HEK293 (cell line): Measurements from ENCODE around the gene COL24A1.

Experiments used
- CTCF ChIA-PET: fragments of 350-600 bp; formaldehyde crosslinking; extraction: SDS; loops from one replicate; lab custom pipeline; 2021; ENCODE audit warnings: antibody characterized with exemption; lab: Yijun Ruan, JAX
- POLR2A ChIA-PET: fragments of 300-600 bp; formaldehyde crosslinking; extraction: SDS; loops from one replicate; lab custom pipeline; 2020; ENCODE audit warnings: antibody characterized with exemption, inconsistent platforms; lab: Yijun Ruan, JAX
- H3K27ac ChIP-seq: fragments of 200-500 bp; sonication (Bioruptor generic); 2 replicates; pipeline ENCODE4 v1.5.1; 2014; ENCODE audit warnings: low read depth, low read length, control low read depth, inconsistent platforms; ENCODE audit errors: extremely low read depth
- H3K36me3 ChIP-seq, 2 experiments: fragments of 200-500 bp in 1 of 2; sonication (Bioruptor generic) in 1 of 2; 1 replicate in 1 of 2; 2 replicates in 1 of 2; pipeline ENCODE4 v1.5.1; 2014 to 2017; ENCODE audit warnings: inconsistent platforms in 2 of 2, low read length in 2 of 2; ENCODE audit not compliant: control insufficient read depth in 2 of 2, insufficient read depth in 1 of 2
- H3K4me1 ChIP-seq: fragments of 200-500 bp; sonication (Bioruptor generic); 2 replicates; pipeline ENCODE4 v1.5.1; 2014; ENCODE audit warnings: mild to moderate bottlenecking, low read length, inconsistent platforms; ENCODE audit not compliant: control insufficient read depth, insufficient read depth
- H3K4me3 ChIP-seq: 2 replicates; pipeline ENCODE4 v1.5.1; 2011; ENCODE audit warnings: low read depth, mild to moderate bottlenecking, control low read depth, low read length, moderate library complexity
- H3K9me3 ChIP-seq: fragments of 200-500 bp; sonication (Bioruptor generic); 2 replicates; pipeline ENCODE4 v1.5.1; 2014; ENCODE audit warnings: low read depth, low read length, inconsistent platforms; ENCODE audit not compliant: control insufficient read depth, insufficient read depth
- GLI2 ChIP-seq: fragments of 450-650 bp; formaldehyde crosslinking; IDR thresholded peaks from 2 replicates; pipeline ENCODE4; 2017; ENCODE audit warnings: missing biosample characterization, missing genetic modification characterization, low read depth, borderline replicate concordance
- SCRT1 ChIP-seq: fragments of 450-650 bp; formaldehyde crosslinking; IDR thresholded peaks from 2 replicates; pipeline ENCODE4 v1.5.1; 2016; ENCODE audit warnings: missing biosample characterization, missing genetic modification characterization, borderline replicate concordance
- TRIM28 ChIP-seq: IDR thresholded peaks from 2 replicates; pipeline ENCODE4 v1.6.1; 2011; ENCODE audit warnings: low read length, control low read depth, borderline replicate concordance
- WT1 ChIP-seq: fragments of 450-650 bp; formaldehyde crosslinking; IDR thresholded peaks from 2 replicates; pipeline ENCODE4 v1.5.1; 2016; ENCODE audit warnings: missing biosample characterization, missing genetic modification characterization
- ZNF10 ChIP-seq: fragments of 450-650 bp; formaldehyde crosslinking; IDR thresholded peaks from 2 replicates; pipeline ENCODE4 v1.5.1; 2017; ENCODE audit warnings: missing biosample characterization, missing genetic modification characterization
- ZNF114 ChIP-seq: fragments of 450-650 bp; formaldehyde crosslinking; IDR thresholded peaks from 2 replicates; pipeline ENCODE4 v1.5.0; 2017; ENCODE audit warnings: missing biosample characterization, missing genetic modification characterization
- ZNF174 ChIP-seq: fragments of 450-650 bp; formaldehyde crosslinking; IDR thresholded peaks from 2 replicates; pipeline ENCODE4 v1.5.0; 2017; ENCODE audit warnings: missing biosample characterization, mild to moderate bottlenecking, missing genetic modification characterization
- ZNF2 ChIP-seq: fragments of 450-650 bp; formaldehyde crosslinking; IDR thresholded peaks from 2 replicates; pipeline ENCODE4 v1.5.1; 2016; ENCODE audit warnings: missing biosample characterization, missing genetic modification characterization
- ZNF214 ChIP-seq: fragments of 450-650 bp; formaldehyde crosslinking; IDR thresholded peaks from 2 replicates; pipeline ENCODE4 v1.5.1; 2017; ENCODE audit warnings: missing biosample characterization, mild to moderate bottlenecking, missing genetic modification characterization, borderline replicate concordance
- ZNF223 ChIP-seq: fragments of 450-650 bp; formaldehyde crosslinking; IDR thresholded peaks from 2 replicates; pipeline ENCODE4 v1.5.1; 2016; ENCODE audit warnings: missing biosample characterization, missing genetic modification characterization
- ZNF239 ChIP-seq: fragments of 450-650 bp; formaldehyde crosslinking; IDR thresholded peaks from 2 replicates; pipeline ENCODE4 v1.5.1; 2016; ENCODE audit warnings: missing biosample characterization, missing genetic modification characterization
- ZNF335 ChIP-seq: fragments of 450-650 bp; formaldehyde crosslinking; conservative IDR thresholded peaks from 2 replicates; pipeline ENCODE4 v1.5.1; 2016; ENCODE audit warnings: missing biosample characterization, missing genetic modification characterization
- ZNF350 ChIP-seq: fragments of 450-650 bp; formaldehyde crosslinking; IDR thresholded peaks from 2 replicates; pipeline ENCODE4 v1.5.0; 2017; ENCODE audit warnings: missing biosample characterization, mild to moderate bottlenecking, missing genetic modification characterization
- ZNF48 ChIP-seq: fragments of 450-650 bp; formaldehyde crosslinking; IDR thresholded peaks from 2 replicates; pipeline ENCODE4 v1.5.1; 2016; ENCODE audit warnings: missing biosample characterization, missing genetic modification characterization
- ZNF521 ChIP-seq: fragments of 450-650 bp; formaldehyde crosslinking; IDR thresholded peaks from 2 replicates; pipeline ENCODE4 v1.5.1; 2017; ENCODE audit warnings: missing biosample characterization, mild to moderate bottlenecking, missing genetic modification characterization
- ZNF558 ChIP-seq: fragments of 450-650 bp; formaldehyde crosslinking; IDR thresholded peaks from 2 replicates; pipeline ENCODE4 v1.5.1; 2016; ENCODE audit warnings: missing biosample characterization, missing genetic modification characterization
- ZNF596 ChIP-seq: fragments of 450-650 bp; IDR thresholded peaks from 2 replicates; pipeline ENCODE4 v1.5.0; 2018; ENCODE audit warnings: missing biosample characterization, mild to moderate bottlenecking, missing genetic modification characterization, moderate library complexity
- ZNF670 ChIP-seq: fragments of 450-650 bp; formaldehyde crosslinking; IDR thresholded peaks from 2 replicates; pipeline ENCODE4 v1.5.1; 2016; ENCODE audit warnings: missing biosample characterization, missing genetic modification characterization, low read depth
- ZNF677 ChIP-seq: fragments of 450-650 bp; IDR thresholded peaks from 2 replicates; pipeline ENCODE4 v1.5.0; 2018; ENCODE audit warnings: missing biosample characterization, mild to moderate bottlenecking, missing genetic modification characterization, moderate library complexity
- ZNF843 ChIP-seq: fragments of 450-650 bp; formaldehyde crosslinking; IDR thresholded peaks from 2 replicates; pipeline ENCODE4 v1.5.1; 2016; ENCODE audit warnings: missing biosample characterization, missing genetic modification characterization
- TF ChIP-seq, protein P1 (sequence below): fragments of 450-650 bp; IDR thresholded peaks from 2 replicates; pipeline ENCODE4 v1.5.1; 2018; ENCODE audit warnings: missing biosample characterization, mild to moderate bottlenecking, missing genetic modification characterization
- TF ChIP-seq, protein P2 (sequence below): fragments of 450-650 bp; formaldehyde crosslinking; IDR thresholded peaks from 2 replicates; pipeline ENCODE4 v1.5.1; 2017; ENCODE audit warnings: missing biosample characterization, missing genetic modification characterization
- TF ChIP-seq, protein P3 (sequence below): fragments of 450-650 bp; formaldehyde crosslinking; IDR thresholded peaks from 2 replicates; pipeline ENCODE4 v1.5.1; 2017; ENCODE audit warnings: missing biosample characterization, missing genetic modification characterization
- TF ChIP-seq, protein P4 (sequence below): fragments of 450-650 bp; formaldehyde crosslinking; IDR thresholded peaks from 2 replicates; pipeline ENCODE4 v1.5.1; 2017; ENCODE audit warnings: missing biosample characterization, missing genetic modification characterization
- TF ChIP-seq, protein P5 (sequence below): fragments of 450-650 bp; formaldehyde crosslinking; IDR thresholded peaks from 2 replicates; pipeline ENCODE4 v1.5.1; 2016; ENCODE audit warnings: missing biosample characterization, missing genetic modification characterization
- TF ChIP-seq, protein P6 (sequence below): fragments of 450-650 bp; formaldehyde crosslinking; IDR thresholded peaks from 2 replicates; pipeline ENCODE4 v1.5.1; 2016; ENCODE audit warnings: missing biosample characterization, missing genetic modification characterization
- TF ChIP-seq, protein P7 (sequence below): fragments of 450-650 bp; formaldehyde crosslinking; IDR thresholded peaks from 2 replicates; pipeline ENCODE4 v1.5.1; 2016; ENCODE audit warnings: missing biosample characterization, missing genetic modification characterization

The COL24A1 gene

DNA sequence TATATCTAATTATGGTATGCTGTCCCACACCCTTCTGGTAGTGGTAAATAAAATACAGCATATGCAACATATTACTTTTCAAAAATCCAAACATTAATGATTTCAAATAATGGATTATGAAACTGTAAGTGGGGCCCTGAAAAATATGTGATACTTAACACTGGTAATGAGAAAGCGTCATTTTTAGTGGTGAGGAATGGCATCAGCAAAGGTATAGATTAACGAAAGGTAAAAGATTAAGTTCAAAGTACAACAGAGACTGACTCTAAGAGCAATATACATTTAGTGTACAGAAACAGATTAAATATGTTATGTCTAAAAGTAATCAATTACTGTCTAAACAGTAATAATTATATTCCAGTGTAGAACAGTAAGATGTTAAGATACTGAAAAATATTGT lies 194.1 kb downstream of the COL24A1 start:
- POLR2A ChIA-PET, result no interaction called here
- Histone ChIP-seq H3K36me3 (no peaks in the 10 kb centered on the region), H3K9me3 (no peaks in the 10 kb centered on the region), H3K27ac (no peak overlapping the region), H3K4me1 (no peaks in the 10 kb centered on the region), H3K4me3 (no peak overlapping the region)
- TF ChIP-seq ZNF48 (tag by site-specific recombination) (no peak), ZNF670 (tag by site-specific recombination) (no peak), ZNF214 (tag by site-specific recombination) (no peak), ZNF335 (tag by site-specific recombination) (no peak), WT1 (tag by site-specific recombination) (no peak), ZNF558 (tag by site-specific recombination) (no peak), TRIM28 (no peak), ZNF2 (tag by site-specific recombination) (no peak), ZNF239 (tag by site-specific recombination) (no peak), ZNF677 (tag by site-specific recombination) (no peak), ZNF114 (tag by site-specific recombination) (no peak), ZNF350 (tag by site-specific recombination) (no peak)
- TF ChIP-seq, protein P1, sequence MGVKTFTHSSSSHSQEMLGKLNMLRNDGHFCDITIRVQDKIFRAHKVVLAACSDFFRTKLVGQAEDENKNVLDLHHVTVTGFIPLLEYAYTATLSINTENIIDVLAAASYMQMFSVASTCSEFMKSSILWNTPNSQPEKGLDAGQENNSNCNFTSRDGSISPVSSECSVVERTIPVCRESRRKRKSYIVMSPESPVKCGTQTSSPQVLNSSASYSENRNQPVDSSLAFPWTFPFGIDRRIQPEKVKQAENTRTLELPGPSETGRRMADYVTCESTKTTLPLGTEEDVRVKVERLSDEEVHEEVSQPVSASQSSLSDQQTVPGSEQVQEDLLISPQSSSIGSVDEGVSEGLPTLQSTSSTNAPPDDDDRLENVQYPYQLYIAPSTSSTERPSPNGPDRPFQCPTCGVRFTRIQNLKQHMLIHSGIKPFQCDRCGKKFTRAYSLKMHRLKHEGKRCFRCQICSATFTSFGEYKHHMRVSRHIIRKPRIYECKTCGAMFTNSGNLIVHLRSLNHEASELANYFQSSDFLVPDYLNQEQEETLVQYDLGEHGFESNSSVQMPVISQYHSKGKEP (tag by site-specific recombination), result no peak
- TF ChIP-seq, protein P2, sequence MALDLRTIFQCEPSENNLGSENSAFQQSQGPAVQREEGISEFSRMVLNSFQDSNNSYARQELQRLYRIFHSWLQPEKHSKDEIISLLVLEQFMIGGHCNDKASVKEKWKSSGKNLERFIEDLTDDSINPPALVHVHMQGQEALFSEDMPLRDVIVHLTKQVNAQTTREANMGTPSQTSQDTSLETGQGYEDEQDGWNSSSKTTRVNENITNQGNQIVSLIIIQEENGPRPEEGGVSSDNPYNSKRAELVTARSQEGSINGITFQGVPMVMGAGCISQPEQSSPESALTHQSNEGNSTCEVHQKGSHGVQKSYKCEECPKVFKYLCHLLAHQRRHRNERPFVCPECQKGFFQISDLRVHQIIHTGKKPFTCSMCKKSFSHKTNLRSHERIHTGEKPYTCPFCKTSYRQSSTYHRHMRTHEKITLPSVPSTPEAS, result no peak
- TF ChIP-seq, protein P3, sequence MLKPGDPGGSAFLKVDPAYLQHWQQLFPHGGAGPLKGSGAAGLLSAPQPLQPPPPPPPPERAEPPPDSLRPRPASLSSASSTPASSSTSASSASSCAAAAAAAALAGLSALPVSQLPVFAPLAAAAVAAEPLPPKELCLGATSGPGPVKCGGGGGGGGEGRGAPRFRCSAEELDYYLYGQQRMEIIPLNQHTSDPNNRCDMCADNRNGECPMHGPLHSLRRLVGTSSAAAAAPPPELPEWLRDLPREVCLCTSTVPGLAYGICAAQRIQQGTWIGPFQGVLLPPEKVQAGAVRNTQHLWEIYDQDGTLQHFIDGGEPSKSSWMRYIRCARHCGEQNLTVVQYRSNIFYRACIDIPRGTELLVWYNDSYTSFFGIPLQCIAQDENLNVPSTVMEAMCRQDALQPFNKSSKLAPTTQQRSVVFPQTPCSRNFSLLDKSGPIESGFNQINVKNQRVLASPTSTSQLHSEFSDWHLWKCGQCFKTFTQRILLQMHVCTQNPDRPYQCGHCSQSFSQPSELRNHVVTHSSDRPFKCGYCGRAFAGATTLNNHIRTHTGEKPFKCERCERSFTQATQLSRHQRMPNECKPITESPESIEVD (tag by site-specific recombination), result no peak
- TF ChIP-seq, protein P4, sequence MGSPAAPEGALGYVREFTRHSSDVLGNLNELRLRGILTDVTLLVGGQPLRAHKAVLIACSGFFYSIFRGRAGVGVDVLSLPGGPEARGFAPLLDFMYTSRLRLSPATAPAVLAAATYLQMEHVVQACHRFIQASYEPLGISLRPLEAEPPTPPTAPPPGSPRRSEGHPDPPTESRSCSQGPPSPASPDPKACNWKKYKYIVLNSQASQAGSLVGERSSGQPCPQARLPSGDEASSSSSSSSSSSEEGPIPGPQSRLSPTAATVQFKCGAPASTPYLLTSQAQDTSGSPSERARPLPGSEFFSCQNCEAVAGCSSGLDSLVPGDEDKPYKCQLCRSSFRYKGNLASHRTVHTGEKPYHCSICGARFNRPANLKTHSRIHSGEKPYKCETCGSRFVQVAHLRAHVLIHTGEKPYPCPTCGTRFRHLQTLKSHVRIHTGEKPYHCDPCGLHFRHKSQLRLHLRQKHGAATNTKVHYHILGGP (tag by site-specific recombination), result no peak
- TF ChIP-seq, protein P5, sequence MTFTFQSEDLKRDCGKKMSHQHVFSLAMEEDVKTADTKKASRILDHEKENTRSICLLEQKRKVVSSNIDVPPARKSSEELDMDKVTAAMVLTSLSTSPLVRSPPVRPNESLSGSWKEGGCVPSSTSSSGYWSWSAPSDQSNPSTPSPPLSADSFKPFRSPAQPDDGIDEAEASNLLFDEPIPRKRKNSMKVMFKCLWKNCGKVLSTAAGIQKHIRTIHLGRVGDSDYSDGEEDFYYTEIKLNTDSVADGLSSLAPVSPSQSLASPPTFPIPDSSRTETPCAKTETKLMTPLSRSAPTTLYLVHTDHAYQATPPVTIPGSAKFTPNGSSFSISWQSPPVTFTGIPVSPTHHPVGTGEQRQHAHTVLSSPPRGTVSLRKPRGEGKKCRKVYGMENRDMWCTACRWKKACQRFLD (tag by site-specific recombination), result no peak
- CTCF ChIA-PET, result interaction anchor here (0.7 kb wide), 1 partner anchor 213 kb away, joined by 4 read pairs; no protein-coding TSS in a partner anchor

DNA sequence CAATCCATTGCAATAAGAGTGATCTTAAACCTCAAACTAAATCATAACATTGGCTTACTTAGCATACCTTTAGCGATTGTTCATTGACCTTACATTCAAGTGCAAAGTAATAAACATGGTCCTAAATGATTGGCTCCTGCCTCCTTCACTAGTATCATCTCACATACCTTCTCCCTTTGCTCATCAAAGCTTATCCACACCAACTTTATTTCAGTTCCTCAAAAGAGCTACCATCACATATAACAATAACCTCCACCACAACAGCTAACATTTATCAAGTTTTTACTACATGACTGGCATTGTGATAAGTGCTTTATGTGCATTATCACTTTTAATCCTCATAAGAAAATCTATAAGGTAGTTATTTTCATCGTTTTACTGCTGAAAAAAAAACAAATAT lies 198.8 kb downstream of the COL24A1 start:
- Histone ChIP-seq H3K4me1 (no peaks in the 10 kb centered on the region), H3K27ac (no peak overlapping the region), H3K4me3 (no peak overlapping the region), H3K9me3 (no peaks in the 10 kb centered on the region), H3K36me3 (no peaks in the 10 kb centered on the region)
- ChIA-PET CTCF (interaction anchor here (0.7 kb wide), 1 partner anchor 17 kb away, joined by 3 read pairs; no protein-coding TSS in a partner anchor), POLR2A (no interaction called here)
- TF ChIP-seq ZNF596 (tag by site-specific recombination), result no peak
- TF ChIP-seq, protein P6, sequence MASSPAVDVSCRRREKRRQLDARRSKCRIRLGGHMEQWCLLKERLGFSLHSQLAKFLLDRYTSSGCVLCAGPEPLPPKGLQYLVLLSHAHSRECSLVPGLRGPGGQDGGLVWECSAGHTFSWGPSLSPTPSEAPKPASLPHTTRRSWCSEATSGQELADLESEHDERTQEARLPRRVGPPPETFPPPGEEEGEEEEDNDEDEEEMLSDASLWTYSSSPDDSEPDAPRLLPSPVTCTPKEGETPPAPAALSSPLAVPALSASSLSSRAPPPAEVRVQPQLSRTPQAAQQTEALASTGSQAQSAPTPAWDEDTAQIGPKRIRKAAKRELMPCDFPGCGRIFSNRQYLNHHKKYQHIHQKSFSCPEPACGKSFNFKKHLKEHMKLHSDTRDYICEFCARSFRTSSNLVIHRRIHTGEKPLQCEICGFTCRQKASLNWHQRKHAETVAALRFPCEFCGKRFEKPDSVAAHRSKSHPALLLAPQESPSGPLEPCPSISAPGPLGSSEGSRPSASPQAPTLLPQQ (tag by site-specific recombination), result no peak
- no peak for TF ChIP-seq ZNF10 (tag by site-specific recombination)
- TF ChIP-seq, protein P7, sequence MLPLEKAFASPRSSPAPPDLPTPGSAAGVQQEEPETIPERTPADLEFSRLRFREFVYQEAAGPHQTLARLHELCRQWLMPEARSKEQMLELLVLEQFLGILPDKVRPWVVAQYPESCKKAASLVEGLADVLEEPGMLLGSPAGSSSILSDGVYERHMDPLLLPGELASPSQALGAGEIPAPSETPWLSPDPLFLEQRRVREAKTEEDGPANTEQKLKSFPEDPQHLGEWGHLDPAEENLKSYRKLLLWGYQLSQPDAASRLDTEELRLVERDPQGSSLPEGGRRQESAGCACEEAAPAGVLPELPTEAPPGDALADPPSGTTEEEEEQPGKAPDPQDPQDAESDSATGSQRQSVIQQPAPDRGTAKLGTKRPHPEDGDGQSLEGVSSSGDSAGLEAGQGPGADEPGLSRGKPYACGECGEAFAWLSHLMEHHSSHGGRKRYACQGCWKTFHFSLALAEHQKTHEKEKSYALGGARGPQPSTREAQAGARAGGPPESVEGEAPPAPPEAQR (tag by site-specific recombination), result no peak
- no peak for TF ChIP-seq ZNF843 (tag by site-specific recombination)
- TF ChIP-seq ZNF521 (tag by site-specific recombination), result no peak
- TF ChIP-seq ZNF174 (tag by site-specific recombination), result no peak
- TF ChIP-seq ZNF223 (tag by site-specific recombination), result no peak
- no peak for TF ChIP-seq GLI2 (tag by site-specific recombination)
- no peak for TF ChIP-seq SCRT1 (tag by site-specific recombination)
